Fibroblast of villous mesenchyme (primary cell): ENCODE measurements around the gene DARS1. TPM values are rescaled to one million over a fixed set of nuclear protein-coding genes. Genes with fewer than 3 reads are reported as not detected.
"Not testable (repeated sequence)": the region's sequence is repeated elsewhere in the genome, so short reads cannot be mapped to it uniquely, and the experiment has no call there.

Experiments used
- DNase-seq: peaks from one replicate; pipeline ENCODE4 v3.0.0-alpha.2; 2010; ENCODE audit warnings: low read depth
- H3K4me3 ChIP-seq: 2 replicates; pipeline ENCODE4 v1.5.1; 2011; ENCODE audit warnings: low read depth, mild to moderate bottlenecking, low read length
- total RNA-seq: library from RNA; depleted of rRNA; stranded (reverse); fragments of >200 nt; gene quantifications from 2 replicates; pipeline ENCODE4 v1.2.3, GENCODE V29; 2012
- TF ChIP-seq, protein P1 (sequence below): IDR thresholded peaks from 2 replicates; pipeline ENCODE4 v1.5.1; 2012; ENCODE audit warnings: low read depth, mild to moderate bottlenecking, low read length; ENCODE audit not compliant: insufficient read depth

DARS1 gene
- total RNA-seq, 1 donor = 94.1 TPM

DNA sequence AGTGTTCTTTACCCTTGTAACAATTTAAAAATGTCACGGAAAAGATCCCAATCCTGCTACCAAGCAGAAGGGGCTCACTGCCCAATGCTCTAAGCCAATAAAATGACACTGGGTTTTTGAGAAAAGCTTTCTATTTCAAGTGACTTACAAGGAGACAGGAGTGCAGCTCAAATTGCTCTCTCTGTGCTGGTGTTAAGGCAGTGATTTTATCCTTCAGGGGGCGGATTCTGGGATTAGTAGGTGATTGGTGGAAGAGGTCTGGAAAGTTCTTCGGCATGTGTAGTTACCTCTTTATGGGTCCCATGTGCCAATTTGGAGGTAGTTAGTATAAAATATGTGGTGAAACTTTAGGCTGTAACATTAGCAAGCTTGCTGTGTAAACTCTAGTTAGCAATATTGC lies 81.8 kb downstream of the DARS1 start:
- H3K4me3 ChIP-seq = no peak overlapping the region
- DNase-seq = peak; percentile 6
- TF ChIP-seq, protein P1, sequence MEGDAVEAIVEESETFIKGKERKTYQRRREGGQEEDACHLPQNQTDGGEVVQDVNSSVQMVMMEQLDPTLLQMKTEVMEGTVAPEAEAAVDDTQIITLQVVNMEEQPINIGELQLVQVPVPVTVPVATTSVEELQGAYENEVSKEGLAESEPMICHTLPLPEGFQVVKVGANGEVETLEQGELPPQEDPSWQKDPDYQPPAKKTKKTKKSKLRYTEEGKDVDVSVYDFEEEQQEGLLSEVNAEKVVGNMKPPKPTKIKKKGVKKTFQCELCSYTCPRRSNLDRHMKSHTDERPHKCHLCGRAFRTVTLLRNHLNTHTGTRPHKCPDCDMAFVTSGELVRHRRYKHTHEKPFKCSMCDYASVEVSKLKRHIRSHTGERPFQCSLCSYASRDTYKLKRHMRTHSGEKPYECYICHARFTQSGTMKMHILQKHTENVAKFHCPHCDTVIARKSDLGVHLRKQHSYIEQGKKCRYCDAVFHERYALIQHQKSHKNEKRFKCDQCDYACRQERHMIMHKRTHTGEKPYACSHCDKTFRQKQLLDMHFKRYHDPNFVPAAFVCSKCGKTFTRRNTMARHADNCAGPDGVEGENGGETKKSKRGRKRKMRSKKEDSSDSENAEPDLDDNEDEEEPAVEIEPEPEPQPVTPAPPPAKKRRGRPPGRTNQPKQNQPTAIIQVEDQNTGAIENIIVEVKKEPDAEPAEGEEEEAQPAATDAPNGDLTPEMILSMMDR = no peak

DNA sequence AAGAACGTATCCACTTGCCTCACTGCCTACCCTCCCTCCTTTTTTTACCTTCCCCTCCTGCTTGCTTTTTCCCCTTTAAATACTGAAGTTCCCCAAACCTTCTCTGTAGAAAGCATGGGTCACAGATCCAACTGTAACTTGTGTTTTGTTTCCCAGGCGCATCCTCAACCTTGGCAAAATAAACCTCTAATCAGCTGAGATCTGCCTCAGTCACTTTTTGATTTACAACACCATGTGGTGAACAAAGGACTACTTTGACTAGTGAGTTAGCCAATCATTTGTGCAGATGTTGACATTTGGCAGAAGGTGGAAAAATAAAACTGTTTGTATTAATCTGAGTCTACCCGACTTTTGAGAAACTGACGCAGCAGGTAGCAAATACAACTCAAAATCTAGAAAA lies 85.9 kb downstream of the DARS1 start:
- DNase-seq = peak; percentile 68
- H3K4me3 ChIP-seq = no peak overlapping the region
- TF ChIP-seq, protein P1 = no peak

DNA sequence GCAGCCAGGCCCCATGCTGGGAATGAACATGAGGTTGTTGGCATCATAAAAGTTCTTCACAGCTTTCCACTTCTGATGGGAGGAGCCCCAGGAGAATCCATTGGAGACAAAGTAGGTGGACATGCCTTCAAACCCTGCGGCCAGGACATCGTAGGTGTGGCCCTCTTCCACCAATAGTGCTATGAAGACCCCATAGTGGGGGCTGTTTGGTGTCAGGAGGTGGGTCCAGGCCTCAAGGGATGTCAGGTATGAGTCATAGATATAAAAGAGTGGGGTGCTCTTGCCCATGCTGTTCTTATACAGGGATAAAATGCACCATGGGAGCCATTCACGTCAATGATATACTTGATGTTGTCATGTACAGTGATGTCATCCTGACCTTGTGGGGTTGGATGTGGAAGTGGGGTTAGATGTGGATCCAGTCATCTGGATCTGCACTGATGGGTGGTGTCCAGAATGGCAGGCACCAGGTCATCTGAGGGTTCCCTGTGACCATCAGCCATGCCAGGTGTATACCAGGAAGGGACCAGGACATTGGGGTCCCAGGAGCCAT lies 87.1 kb downstream of the DARS1 start:
- no peak for DNase-seq
- no peak overlapping the region for H3K4me3 ChIP-seq
- TF ChIP-seq, protein P1 = no peak

DNA sequence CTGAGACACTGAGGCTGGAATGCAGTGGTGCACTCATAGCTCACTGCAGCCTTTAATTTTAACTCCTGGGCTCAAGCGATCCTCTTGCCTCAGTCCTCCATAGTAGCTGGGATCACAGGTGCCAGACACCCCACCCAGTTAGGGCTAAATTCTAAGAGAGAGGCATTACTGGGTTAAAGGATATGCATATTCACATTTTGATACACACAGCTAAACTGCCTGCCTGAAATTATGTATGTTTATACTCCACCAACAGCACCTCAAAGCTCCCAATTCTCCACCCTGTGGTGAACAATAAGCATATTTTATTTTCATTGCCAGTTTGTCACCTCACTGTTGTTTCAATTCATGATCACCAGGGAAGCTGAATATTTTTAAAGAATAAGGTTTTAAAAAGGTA lies 90.5 kb downstream of the DARS1 start:
- no peak for DNase-seq
- TF ChIP-seq, protein P1 = no peak
- H3K4me3 ChIP-seq = no peak overlapping the region

DNA sequence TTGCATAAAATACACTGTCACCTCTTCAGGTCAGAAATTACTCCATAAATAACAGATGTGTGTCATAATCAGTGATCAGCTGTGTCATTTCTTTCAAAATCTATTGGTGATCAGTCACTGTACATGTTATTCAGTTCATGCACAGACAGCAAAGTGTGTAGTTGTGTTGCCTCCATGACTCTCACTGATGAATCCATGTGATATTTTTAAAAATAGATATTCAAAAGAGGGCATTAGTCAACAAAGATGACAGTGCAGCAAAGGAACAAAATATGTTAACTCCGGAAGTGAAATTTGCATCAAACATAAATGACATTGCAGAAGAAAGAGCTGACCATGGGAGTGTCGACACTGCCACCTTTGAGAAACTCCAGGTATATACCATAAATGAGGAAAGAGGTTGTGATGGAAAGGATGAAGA lies 92.0 kb downstream of the DARS1 start:
- DNase-seq = no peak
- TF ChIP-seq, protein P1 = no peak
- H3K4me3 ChIP-seq = no peak overlapping the region

DNA sequence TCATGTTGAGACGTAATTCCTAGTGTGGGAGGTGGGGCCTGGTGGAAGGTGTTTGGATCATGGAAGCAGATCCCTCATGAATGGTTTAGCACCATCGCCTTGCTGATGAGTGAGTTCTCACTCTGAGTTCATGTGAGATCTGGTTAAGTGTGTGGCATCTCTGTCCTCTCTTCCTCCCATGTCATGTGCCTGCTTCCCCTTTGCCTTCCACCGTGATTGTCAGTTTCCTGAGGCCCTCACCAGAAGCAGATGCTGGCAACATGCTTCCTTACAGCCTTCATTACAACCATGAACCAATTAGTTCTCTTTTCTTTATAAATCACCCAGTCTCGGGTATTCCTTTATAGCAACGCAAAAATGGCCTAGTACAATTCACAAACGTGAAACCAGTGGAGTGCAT lies 94.6 kb downstream of the DARS1 start:
- DNase-seq = no peak
- TF ChIP-seq, protein P1 = no peak
- no peak overlapping the region for H3K4me3 ChIP-seq

DNA sequence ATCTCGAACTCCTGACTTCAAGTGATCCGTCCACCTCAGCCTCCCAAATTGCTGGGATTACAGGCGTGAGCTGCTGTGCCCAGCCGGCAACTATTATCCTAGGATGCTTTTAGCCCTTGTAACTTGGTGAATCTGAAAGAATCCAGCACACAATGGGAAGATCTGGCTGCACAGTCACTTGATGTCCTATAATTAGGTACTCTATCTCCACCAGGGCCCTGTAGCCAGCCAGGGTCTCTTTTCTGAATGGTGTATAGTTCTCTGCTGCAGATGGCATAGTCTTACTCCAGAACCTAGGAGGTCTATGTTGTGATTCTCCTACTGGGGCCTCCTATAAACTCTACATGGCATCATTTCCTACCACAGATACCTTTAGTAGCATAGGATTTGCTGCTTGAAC lies 95.3 kb downstream of the DARS1 start:
- TF ChIP-seq, protein P1 = no peak
- DNase-seq = no peak
- H3K4me3 ChIP-seq = no peak overlapping the region

DNA sequence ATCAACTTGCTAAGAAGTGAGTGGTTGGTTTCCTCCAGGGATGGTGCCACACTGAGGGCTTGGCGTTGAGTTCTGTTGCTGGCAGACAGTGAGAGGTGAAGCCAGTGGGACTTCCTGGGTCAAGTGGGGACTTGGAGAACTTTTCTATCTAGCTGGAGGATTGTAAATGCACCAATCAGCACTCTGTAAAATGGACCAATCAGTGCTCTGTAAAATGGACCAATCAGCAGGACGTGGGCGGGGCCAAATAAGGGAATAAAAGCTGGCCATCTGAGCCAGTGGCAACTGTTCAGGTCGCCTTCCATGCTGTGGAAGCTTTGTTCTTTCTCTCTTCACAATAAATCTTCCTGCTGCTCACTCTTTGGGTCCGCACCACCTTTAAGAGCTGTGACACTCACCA lies 96.8 kb downstream of the DARS1 start:
- not testable (repeated sequence) for DNase-seq, H3K4me3 ChIP-seq
